ENCODE measurements around the gene UBL3.

UBL3 gene

DNA sequence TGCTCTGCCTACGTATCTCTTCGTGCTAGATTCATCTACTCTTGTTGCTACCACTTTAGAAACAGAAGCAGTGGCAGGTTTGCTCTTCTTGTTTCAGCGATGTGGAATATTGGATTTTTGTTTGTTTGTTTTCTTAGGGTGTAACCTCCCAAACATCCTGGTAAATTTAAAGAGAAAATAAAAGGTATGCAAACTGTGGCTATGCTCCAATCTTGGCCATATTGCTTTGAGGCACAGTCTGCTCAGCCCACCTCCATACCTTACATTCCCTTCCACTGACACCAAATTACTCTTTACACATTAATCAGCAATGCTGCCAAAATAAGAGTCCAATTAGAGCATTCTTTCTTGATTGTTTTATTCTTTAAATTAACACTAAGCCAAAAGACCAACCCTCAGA lies 25.2 kb upstream of the UBL3 start:
- Histone ChIP-seq H3K36me3 (no peaks in the 10 kb centered on the region), H3K27me3 (peaks cover 35% of the 10 kb centered on the region), H3K4me1 (ENCODE audit: control insufficient read depth in 1 of 2, insufficient read depth in 1 of 2, low read depth in 1 of 2, low read length in 1 of 2) (no peaks in the 10 kb centered on the region), H3K27ac (no peak overlapping the region), H3K4me3 (ENCODE audit: low read depth in 1 of 2, low read length in 1 of 2) (no peak overlapping the region), H3K9me3 (no peaks in the 10 kb centered on the region)
- TF ChIP-seq, protein P1, sequence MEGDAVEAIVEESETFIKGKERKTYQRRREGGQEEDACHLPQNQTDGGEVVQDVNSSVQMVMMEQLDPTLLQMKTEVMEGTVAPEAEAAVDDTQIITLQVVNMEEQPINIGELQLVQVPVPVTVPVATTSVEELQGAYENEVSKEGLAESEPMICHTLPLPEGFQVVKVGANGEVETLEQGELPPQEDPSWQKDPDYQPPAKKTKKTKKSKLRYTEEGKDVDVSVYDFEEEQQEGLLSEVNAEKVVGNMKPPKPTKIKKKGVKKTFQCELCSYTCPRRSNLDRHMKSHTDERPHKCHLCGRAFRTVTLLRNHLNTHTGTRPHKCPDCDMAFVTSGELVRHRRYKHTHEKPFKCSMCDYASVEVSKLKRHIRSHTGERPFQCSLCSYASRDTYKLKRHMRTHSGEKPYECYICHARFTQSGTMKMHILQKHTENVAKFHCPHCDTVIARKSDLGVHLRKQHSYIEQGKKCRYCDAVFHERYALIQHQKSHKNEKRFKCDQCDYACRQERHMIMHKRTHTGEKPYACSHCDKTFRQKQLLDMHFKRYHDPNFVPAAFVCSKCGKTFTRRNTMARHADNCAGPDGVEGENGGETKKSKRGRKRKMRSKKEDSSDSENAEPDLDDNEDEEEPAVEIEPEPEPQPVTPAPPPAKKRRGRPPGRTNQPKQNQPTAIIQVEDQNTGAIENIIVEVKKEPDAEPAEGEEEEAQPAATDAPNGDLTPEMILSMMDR (IDR thresholded peaks at IDR 0.05), result no peak

DNA sequence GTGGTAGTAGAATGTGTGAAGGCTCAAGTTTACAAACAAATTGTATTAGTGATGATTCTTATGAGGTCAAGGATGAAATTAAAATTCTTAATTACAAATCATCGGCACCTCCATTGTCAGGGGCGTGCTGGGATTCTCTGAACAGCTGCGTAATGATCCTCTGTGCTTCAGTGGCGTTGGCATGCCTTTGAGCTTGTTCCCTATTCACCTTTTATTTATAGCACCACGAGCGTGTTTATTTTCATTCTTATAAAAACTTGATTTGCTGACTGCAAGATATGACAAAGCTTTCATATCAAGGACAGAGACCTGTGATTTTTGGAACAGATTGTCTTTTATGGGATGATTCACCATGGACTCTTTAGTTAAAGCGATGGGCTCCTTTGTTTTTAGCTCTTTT lies 18.2 kb upstream of the UBL3 start:
- TF ChIP-seq, protein P1 (IDR thresholded peaks at IDR 0.05), result no peak
- no peaks in the 10 kb centered on the region for H3K27me3 ChIP-seq
- peaks cover 4 to 11% of the 10 kb centered on the region in 2 experiments for H3K4me1 ChIP-seq (ENCODE audit: control insufficient read depth in 1 of 2, insufficient read depth in 1 of 2, low read depth in 1 of 2, low read length in 1 of 2)
- H3K27ac ChIP-seq, result no peak overlapping the region
- no peaks in the 10 kb centered on the region for H3K9me3 ChIP-seq
- no peak overlapping the region for H3K4me3 ChIP-seq (ENCODE audit: low read depth in 1 of 2, low read length in 1 of 2)
- H3K36me3 ChIP-seq, result no peaks in the 10 kb centered on the region

DNA sequence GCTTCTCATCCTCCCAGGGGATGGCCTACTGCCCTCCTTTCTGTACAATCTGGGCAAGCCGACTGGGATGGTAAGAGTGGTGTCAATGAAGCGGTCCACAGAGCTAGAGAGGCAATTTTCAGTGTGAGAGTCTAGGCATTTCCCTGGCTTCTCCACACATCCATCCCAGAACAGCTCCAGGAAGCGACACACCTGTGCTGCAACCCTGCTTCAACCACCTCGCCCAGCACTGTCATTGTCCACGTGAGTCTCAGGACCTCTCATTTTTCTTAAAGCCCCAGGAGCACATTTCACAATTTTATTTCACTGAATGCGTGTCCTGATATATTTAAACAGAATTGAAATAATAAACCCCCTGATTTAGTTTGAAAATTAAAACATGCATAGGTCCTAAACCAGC lies 15.5 kb upstream of the UBL3 start:
- Histone ChIP-seq H3K4me3 (ENCODE audit: low read depth in 1 of 2, low read length in 1 of 2) (no peak overlapping the region), H3K27me3 (no peaks in the 10 kb centered on the region), H3K27ac (no peak overlapping the region), H3K9me3 (no peaks in the 10 kb centered on the region), H3K4me1 (ENCODE audit: control insufficient read depth in 1 of 2, insufficient read depth in 1 of 2, low read depth in 1 of 2, low read length in 1 of 2) (peaks cover 4 to 11% of the 10 kb centered on the region in 2 experiments), H3K36me3 (no peaks in the 10 kb centered on the region)
- TF ChIP-seq, protein P1 (IDR thresholded peaks at IDR 0.05), result no peak

DNA sequence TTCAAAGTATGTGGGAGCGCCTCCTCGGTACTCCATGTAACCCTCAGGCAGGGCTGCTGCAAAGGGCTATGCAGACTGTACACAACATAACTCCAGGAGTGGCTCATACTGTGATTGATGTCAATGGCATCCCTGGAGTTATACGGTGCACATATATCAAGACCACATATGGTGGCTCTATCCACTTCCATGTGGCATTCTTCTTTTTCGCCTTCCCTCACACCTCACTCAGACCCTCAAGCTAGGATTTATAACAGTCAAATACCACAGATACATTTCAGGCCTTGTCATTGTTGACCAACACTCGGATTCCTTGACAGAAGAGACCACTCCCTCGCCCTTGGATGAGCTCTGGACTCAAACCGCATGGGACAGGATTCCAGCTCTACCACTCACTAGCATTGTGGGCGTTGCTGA lies 11.3 kb upstream of the UBL3 start:
- H3K4me3 ChIP-seq (ENCODE audit: low read depth in 1 of 2, low read length in 1 of 2), result no peak overlapping the region
- H3K27me3 ChIP-seq, result no peaks in the 10 kb centered on the region
- H3K36me3 ChIP-seq, result no peaks in the 10 kb centered on the region
- TF ChIP-seq, protein P1 (IDR thresholded peaks at IDR 0.05), result no peak
- H3K9me3 ChIP-seq, result no peaks in the 10 kb centered on the region
- no peak overlapping the region for H3K27ac ChIP-seq
- peaks cover 18 to 28% of the 10 kb centered on the region in 2 experiments for H3K4me1 ChIP-seq (ENCODE audit: control insufficient read depth in 1 of 2, insufficient read depth in 1 of 2, low read depth in 1 of 2, low read length in 1 of 2)

DNA sequence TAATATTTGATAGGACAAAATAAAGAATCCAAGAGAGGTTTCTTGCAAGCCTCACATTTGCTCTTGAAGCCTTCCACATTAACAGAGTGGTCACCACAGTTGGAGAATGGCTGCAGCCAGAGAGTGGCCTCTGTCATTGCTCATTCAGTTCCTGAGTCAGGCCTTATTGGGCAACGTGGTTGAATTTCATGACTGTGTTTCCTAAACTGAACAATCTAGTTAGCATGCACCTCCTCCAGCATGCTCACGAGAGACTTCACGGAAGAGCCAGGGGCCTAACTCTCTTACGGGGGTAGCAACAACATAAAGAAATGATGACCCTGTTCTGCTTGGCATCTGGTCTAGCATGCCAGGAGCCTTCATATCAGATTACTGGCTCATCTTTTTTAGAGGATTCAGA lies 9.6 kb upstream of the UBL3 start:
- no peaks in the 10 kb centered on the region for H3K9me3 ChIP-seq
- no peak overlapping the region for H3K4me3 ChIP-seq (ENCODE audit: low read depth in 1 of 2, low read length in 1 of 2)
- peak overlapping the region; percentile 46 for H3K27ac ChIP-seq
- peaks cover 29 to 33% of the 10 kb centered on the region in 2 experiments for H3K4me1 ChIP-seq (ENCODE audit: control insufficient read depth in 1 of 2, insufficient read depth in 1 of 2, low read depth in 1 of 2, low read length in 1 of 2)
- TF ChIP-seq, protein P1 (IDR thresholded peaks at IDR 0.05), result no peak
- H3K27me3 ChIP-seq, result no peaks in the 10 kb centered on the region
- H3K36me3 ChIP-seq, result no peaks in the 10 kb centered on the region

DNA sequence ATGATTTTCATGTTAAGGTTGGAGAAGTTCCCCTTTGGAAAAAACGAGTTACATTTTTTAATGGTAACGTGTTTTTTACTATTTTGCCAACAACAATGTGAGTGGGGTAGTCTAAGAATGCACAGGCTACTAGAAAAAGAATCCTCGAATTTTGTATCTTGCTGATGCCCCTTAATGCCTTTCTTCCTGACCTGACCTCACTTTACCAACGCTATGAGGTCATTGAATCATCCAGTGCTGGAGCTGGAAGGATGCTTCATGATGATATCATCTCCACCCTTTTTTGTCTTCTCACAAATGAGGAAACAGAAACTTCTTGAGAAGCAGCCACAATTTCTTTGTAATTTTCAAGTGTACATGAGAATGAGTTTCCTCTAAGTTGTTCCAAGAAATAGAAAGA lies 8.2 kb upstream of the UBL3 start:
- TF ChIP-seq, protein P1 (IDR thresholded peaks at IDR 0.05), result no peak
- no peaks in the 10 kb centered on the region for H3K9me3 ChIP-seq

More for the DNA sequence above, 8.2 kb upstream of the UBL3 start:
- Histone ChIP-seq H3K36me3 (no peaks in the 10 kb centered on the region), H3K4me1 (ENCODE audit: control insufficient read depth in 1 of 2, insufficient read depth in 1 of 2, low read depth in 1 of 2, low read length in 1 of 2) (peaks cover 35 to 39% of the 10 kb centered on the region in 2 experiments), H3K27ac (no peak overlapping the region), H3K4me3 (ENCODE audit: low read depth in 1 of 2, low read length in 1 of 2) (no peak overlapping the region), H3K27me3 (no peaks in the 10 kb centered on the region)

Measured in neutrophil (primary cell).